ENCODE data around the gene TECTB.

DNA sequence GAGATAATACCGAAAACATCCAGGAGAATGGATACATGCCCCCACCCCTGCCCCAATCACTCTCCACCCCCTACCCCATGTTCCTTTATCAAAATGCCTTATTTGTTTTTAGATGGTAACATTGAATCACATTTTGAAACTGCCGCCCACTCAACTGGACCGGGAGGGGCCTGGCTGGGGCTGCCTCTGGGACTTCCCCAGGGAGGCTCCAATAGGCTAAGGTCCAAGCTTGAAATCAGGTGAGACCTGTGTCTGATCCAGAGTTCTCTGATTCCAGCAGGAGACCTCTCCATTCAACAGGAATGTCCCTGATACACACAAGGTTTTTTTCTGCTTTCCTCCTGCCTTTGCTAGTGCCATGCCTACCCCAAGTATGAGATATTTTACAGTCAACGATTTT lies 47.0 kb downstream of the TECTB start:
- TF ChIP-seq, protein P1, sequence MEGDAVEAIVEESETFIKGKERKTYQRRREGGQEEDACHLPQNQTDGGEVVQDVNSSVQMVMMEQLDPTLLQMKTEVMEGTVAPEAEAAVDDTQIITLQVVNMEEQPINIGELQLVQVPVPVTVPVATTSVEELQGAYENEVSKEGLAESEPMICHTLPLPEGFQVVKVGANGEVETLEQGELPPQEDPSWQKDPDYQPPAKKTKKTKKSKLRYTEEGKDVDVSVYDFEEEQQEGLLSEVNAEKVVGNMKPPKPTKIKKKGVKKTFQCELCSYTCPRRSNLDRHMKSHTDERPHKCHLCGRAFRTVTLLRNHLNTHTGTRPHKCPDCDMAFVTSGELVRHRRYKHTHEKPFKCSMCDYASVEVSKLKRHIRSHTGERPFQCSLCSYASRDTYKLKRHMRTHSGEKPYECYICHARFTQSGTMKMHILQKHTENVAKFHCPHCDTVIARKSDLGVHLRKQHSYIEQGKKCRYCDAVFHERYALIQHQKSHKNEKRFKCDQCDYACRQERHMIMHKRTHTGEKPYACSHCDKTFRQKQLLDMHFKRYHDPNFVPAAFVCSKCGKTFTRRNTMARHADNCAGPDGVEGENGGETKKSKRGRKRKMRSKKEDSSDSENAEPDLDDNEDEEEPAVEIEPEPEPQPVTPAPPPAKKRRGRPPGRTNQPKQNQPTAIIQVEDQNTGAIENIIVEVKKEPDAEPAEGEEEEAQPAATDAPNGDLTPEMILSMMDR (IDR thresholded peaks at IDR 0.05): no peak
- no peak for TF ChIP-seq POLR2A (IDR thresholded peaks at IDR 0.05)
